ENCODE results near the gene SMIM38. TPM values are rescaled to one million over a fixed set of nuclear protein-coding genes. Genes with fewer than 3 reads are reported as not detected.
"Not testable (repeated sequence)": the region's sequence is repeated elsewhere in the genome, so short reads cannot be mapped to it uniquely, and the experiment has no call there.

Gene SMIM38
- polyA plus RNA-seq, 1 donor = 0.30 TPM

DNA sequence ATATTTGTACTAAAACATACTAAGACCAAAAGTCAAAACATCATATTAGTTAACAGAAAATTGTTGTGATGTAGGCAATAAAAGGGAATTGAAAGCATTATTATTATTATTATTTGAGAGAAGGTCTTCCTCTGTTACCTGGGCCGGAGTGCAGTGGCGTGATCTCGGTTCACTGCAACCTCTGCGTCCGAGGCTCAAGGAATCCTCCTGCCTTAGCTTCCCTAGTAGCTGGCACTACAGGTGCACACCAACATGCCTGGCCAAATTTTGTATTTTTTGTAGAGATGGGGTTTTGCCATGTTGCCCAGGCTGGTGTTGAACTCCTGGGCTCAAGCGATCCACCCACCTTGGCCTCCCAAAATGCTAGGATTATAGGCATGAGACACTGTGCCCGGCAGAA lies 15.6 kb upstream of the SMIM38 start:
- not testable (repeated sequence) for H3K4me3 ChIP-seq (ENCODE audit: low read length); H3K4me1 ChIP-seq (ENCODE audit: control insufficient read depth, insufficient read depth, low read length); H3K36me3 ChIP-seq (ENCODE audit: control insufficient read depth, insufficient read depth, low read length); DNase-seq; H3K27me3 ChIP-seq (ENCODE audit: control insufficient read depth, insufficient read depth, low read length); H3K9me3 ChIP-seq (ENCODE audit: control insufficient read depth, low read depth, low read length); H3K27ac ChIP-seq (ENCODE audit: low read length)
- no CpG with 5 or more reads among the region's 7 CpGs for WGBS (ENCODE audit: insufficient coverage, low lambda C conversion rate)

DNA sequence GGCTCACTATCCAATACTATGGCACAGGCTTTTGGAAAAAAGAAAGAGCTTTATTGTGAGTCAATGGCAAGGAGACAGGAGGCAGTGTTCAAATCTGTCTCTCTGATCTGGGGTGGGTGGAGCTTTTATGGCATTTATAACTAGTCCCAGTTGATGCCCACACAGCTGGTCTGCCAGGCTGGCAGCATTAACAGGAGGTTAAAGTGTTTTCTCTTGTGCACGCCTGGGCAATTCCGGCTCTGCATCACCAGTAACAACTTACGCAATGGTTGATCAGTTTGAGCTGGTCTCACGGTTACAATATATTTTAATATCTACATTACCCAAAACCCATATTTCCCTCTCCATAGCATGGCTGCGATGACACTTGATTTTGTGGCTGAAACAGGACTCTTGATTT lies 15.1 kb upstream of the SMIM38 start:
- Histone ChIP-seq H3K9me3 (ENCODE audit: control insufficient read depth, low read depth, low read length) (peaks cover 4% of the 10 kb centered on the region), H3K4me1 (ENCODE audit: control insufficient read depth, insufficient read depth, low read length) (no peaks in the 10 kb centered on the region), H3K27me3 (ENCODE audit: control insufficient read depth, insufficient read depth, low read length) (no peaks in the 10 kb centered on the region), H3K27ac (ENCODE audit: low read length) (no peak overlapping the region), H3K4me3 (ENCODE audit: low read length) (no peak overlapping the region), H3K36me3 (ENCODE audit: control insufficient read depth, insufficient read depth, low read length) (no peaks in the 10 kb centered on the region)
- WGBS (ENCODE audit: insufficient coverage, low lambda C conversion rate) = no CpG with 5 or more reads among the region's 5 CpGs
- no peak for DNase-seq

DNA sequence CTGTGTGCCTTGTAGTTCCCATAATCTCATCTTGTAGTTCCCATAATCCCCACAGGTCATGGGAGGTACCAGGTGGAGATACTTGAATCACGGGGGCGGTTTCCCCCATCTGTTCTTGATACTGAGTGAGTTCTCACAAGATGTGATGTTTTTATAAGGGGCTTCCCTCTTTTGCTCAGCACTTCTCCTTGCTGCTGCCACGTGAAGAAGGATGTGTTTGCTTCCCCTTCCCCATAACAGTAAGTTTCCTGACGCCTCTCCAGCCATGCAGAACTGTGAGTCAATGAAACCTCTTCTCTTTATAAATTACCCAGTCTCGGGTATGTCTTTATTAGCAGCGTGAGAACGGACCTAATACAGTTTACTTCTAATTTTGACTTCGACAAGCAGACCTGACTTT lies 14.0 kb upstream of the SMIM38 start:
- Histone ChIP-seq H3K27ac (ENCODE audit: low read length) (no peak overlapping the region), H3K9me3 (ENCODE audit: control insufficient read depth, low read depth, low read length) (peaks cover 7% of the 10 kb centered on the region), H3K36me3 (ENCODE audit: control insufficient read depth, insufficient read depth, low read length) (no peaks in the 10 kb centered on the region), H3K4me1 (ENCODE audit: control insufficient read depth, insufficient read depth, low read length) (no peaks in the 10 kb centered on the region), H3K27me3 (ENCODE audit: control insufficient read depth, insufficient read depth, low read length) (no peaks in the 10 kb centered on the region), H3K4me3 (ENCODE audit: low read length) (no peak overlapping the region)
- DNase-seq = no peak
- 69% methylated on average over 3 of the region's 8 CpGs for WGBS (ENCODE audit: insufficient coverage, low lambda C conversion rate)

DNA sequence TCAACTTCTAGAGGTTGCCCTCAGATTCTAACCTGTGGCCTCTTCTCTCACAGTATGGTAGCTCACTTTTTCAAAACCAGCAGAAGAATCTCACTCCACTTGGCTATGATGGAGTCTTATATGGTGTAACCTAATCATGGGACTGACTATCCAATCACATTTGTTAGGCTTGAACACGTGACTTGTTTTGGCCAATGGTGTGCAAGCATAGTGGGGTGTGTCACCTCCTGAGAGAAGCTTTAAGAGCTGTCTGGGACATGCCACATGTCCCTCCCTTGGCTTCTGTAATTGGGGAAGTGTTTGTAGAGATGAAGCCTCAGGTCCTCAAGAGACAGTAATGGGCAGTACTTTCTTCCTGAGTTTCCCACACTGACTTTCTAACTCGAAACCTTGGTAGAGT lies 12.8 kb upstream of the SMIM38 start:
- peaks cover 7% of the 10 kb centered on the region for H3K9me3 ChIP-seq (ENCODE audit: control insufficient read depth, low read depth, low read length)
- H3K4me3 ChIP-seq (ENCODE audit: low read length) = no peak overlapping the region
- H3K27me3 ChIP-seq (ENCODE audit: control insufficient read depth, insufficient read depth, low read length) = no peaks in the 10 kb centered on the region
- H3K36me3 ChIP-seq (ENCODE audit: control insufficient read depth, insufficient read depth, low read length) = no peaks in the 10 kb centered on the region
- H3K27ac ChIP-seq (ENCODE audit: low read length) = no peak overlapping the region
- no peak for DNase-seq
- H3K4me1 ChIP-seq (ENCODE audit: control insufficient read depth, insufficient read depth, low read length) = no peaks in the 10 kb centered on the region
- no CpG with 5 or more reads among the region's 2 CpGs for WGBS (ENCODE audit: insufficient coverage, low lambda C conversion rate)

DNA sequence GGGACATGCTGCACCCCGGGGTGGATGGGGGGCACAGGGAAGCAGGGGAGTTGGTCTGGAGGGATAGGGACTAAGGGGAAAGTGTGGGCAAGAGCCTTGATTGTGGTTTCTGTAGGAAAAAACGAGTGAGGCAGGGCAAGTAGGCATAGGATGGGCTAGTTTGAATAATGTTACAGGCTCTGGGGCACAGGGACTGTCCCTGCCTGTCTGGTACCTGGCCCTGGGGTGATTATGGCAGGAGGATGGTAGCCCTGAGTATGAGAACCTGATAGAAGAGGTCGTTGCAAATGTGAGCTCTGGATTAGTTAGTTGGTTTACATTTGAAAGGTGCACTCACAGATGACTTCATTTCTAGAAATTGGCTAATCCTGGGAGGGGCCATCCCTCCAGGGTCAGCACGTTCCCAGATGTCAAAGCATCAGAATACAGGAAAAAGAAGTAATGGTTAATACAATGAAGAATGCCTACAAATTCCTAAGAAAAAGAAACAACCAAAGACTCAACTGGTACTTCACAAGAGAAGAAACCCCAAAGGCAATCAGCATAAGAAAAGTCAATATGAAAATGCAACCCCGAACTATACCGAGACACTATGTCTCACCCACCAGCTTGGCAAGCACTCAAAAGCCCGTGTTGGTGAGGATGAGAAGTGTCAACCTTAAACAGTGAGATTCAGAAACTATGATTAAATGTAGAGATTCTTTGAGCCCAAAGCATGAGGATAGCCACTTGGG lies 11.3 kb upstream of the SMIM38 start:
- no CpG with 5 or more reads among the region's 7 CpGs for WGBS (ENCODE audit: insufficient coverage, low lambda C conversion rate)
- DNase-seq = no peak
- H3K4me1 ChIP-seq (ENCODE audit: control insufficient read depth, insufficient read depth, low read length) = no peaks in the 10 kb centered on the region
- no peak overlapping the region for H3K4me3 ChIP-seq (ENCODE audit: low read length)
- H3K36me3 ChIP-seq (ENCODE audit: control insufficient read depth, insufficient read depth, low read length) = no peaks in the 10 kb centered on the region
- no peak overlapping the region for H3K27ac ChIP-seq (ENCODE audit: low read length)
- no peaks in the 10 kb centered on the region for H3K27me3 ChIP-seq (ENCODE audit: control insufficient read depth, insufficient read depth, low read length)
- H3K9me3 ChIP-seq (ENCODE audit: control insufficient read depth, low read depth, low read length) = peaks cover 7% of the 10 kb centered on the region

DNA sequence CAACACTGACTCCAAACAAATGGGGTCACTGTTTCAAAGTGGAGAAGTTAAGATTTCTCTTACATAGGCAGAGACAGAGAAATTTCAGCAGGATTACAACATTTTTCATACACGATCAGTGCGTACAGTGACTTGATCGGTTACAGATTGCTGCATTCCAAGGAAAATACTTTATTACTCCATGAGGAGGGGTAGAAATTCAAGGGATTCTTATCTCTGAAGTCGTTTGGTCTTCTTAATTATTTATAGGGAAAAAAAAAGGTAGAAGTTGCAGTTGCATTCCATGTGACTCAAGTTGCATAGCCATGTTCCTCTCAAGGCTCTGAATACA lies 10.7 kb upstream of the SMIM38 start:
- H3K4me1 ChIP-seq (ENCODE audit: control insufficient read depth, insufficient read depth, low read length) = no peaks in the 10 kb centered on the region
- no peak for DNase-seq
- no peaks in the 10 kb centered on the region for H3K36me3 ChIP-seq (ENCODE audit: control insufficient read depth, insufficient read depth, low read length)
- peaks cover 7% of the 10 kb centered on the region for H3K9me3 ChIP-seq (ENCODE audit: control insufficient read depth, low read depth, low read length)
- no peak overlapping the region for H3K27ac ChIP-seq (ENCODE audit: low read length)
- no peaks in the 10 kb centered on the region for H3K27me3 ChIP-seq (ENCODE audit: control insufficient read depth, insufficient read depth, low read length)
- no peak overlapping the region for H3K4me3 ChIP-seq (ENCODE audit: low read length)
- WGBS (ENCODE audit: insufficient coverage, low lambda C conversion rate) = 73% methylated on average over 2 of the region's 4 CpGs

DNA sequence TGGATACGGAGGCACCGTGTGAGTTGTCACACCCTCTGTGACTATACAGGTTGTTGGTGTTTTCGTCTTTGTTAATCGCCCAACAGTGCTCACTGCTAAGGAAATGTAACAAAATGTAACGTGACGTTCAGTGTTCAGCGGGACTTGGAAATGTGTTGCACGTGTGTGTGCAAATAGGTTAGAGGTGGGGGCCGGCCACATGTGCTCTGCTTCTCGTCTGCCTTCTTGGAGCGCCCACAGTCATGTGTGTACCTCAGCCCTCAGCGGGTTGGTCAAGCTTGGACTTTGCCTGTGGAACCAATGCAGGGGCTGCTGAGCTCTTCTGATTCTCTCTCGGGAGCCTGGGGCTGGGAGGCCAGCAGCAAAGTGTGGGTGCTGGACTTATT lies 7.4 kb upstream of the SMIM38 start:
- Histone ChIP-seq H3K36me3 (ENCODE audit: control insufficient read depth, insufficient read depth, low read length) (no peaks in the 10 kb centered on the region), H3K27ac (ENCODE audit: low read length) (no peak overlapping the region), H3K9me3 (ENCODE audit: control insufficient read depth, low read depth, low read length) (peaks cover 7% of the 10 kb centered on the region), H3K27me3 (ENCODE audit: control insufficient read depth, insufficient read depth, low read length) (no peaks in the 10 kb centered on the region), H3K4me1 (ENCODE audit: control insufficient read depth, insufficient read depth, low read length) (no peaks in the 10 kb centered on the region), H3K4me3 (ENCODE audit: low read length) (no peak overlapping the region)
- WGBS (ENCODE audit: insufficient coverage, low lambda C conversion rate) = 100% methylated on average over 1 of the region's 13 CpGs
- DNase-seq = no peak

DNA sequence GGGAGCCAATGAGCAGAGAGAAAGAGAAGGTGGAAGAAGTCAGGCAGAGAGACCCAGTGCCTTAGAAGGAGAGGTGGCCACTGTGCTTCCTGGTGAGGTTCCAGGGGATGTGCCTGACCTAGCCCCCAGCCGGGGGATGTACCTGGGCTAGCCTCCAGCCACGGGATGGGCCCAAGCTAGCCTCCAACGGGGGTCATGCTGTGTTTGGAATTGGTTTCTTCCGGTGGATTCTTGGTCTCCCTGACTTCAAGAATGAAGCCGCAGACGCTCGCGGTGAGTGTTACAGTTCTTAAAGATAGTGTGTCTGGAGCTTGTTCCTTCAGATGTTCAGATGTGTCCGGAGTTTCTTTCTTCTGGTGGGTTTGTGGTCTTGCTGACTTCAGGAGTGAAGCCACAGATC lies 6.9 kb upstream of the SMIM38 start:
- Histone ChIP-seq H3K9me3 (ENCODE audit: control insufficient read depth, low read depth, low read length) (peaks cover 7% of the 10 kb centered on the region), H3K4me3 (ENCODE audit: low read length) (no peak overlapping the region), H3K27ac (ENCODE audit: low read length) (no peak overlapping the region), H3K4me1 (ENCODE audit: control insufficient read depth, insufficient read depth, low read length) (no peaks in the 10 kb centered on the region), H3K27me3 (ENCODE audit: control insufficient read depth, insufficient read depth, low read length) (no peaks in the 10 kb centered on the region), H3K36me3 (ENCODE audit: control insufficient read depth, insufficient read depth, low read length) (no peaks in the 10 kb centered on the region)
- DNase-seq = no peak
- WGBS (ENCODE audit: insufficient coverage, low lambda C conversion rate) = no CpG with 5 or more reads among the region's 9 CpGs

DNA sequence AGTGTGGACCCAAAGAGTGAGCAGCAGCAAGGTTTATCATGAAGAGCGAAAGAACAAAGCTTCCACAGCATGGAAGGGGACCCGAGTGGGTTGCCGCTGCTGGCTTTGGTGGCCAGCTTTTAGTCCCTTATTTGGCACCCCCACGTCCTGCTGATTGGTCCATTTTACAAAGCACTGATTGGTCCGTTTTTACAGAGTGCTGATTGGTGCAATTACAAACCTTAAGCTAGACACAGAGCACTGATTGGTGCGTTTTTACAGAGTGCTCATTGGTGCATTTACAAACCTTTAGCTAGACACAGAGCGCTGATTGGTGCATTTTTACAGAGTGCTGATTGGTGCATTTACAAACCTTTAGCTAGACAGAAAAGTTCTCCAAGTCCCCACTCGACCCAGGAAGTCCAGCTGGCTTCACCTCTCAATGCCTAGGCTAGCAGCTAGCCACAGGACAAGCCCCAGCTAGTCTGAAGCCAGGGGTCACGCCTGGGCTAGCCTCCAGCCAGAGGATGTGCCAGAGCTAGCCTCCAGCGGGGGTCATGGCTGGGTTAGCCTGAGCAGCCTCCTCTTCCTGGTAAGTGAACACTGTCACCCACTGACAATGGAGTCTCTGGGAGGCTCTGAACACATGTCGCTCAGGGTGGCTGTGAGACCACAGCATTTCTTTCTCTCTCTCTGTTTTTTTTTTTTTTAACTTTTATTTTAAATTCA lies 6.2 kb upstream of the SMIM38 start:
- not testable (repeated sequence) for H3K36me3 ChIP-seq (ENCODE audit: control insufficient read depth, insufficient read depth, low read length); H3K4me1 ChIP-seq (ENCODE audit: control insufficient read depth, insufficient read depth, low read length); H3K4me3 ChIP-seq (ENCODE audit: low read length); H3K27ac ChIP-seq (ENCODE audit: low read length); H3K27me3 ChIP-seq (ENCODE audit: control insufficient read depth, insufficient read depth, low read length); H3K9me3 ChIP-seq (ENCODE audit: control insufficient read depth, low read depth, low read length); DNase-seq
- WGBS (ENCODE audit: insufficient coverage, low lambda C conversion rate) = 100% methylated on average over 1 of the region's 11 CpGs

DNA sequence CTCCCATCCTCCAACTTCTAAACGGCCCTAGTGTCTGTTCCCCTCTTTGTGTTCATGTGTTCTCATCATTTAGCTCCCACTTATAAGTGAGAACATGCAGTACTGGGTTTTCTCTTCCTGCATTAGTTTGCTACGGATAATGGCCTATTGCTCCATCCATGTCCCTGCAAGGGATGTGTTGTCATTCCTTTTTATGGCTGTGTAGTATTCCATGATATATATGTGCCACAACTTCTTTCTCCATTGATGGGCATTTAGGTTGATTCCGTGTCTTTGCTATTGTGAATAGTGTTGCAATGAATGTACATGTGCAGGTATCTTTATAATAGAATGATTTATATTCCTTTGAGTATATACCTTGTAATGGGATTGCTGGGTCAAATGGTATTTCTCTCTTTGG lies 5.6 kb upstream of the SMIM38 start:
- H3K4me3 ChIP-seq (ENCODE audit: low read length) = no peak overlapping the region
- H3K27me3 ChIP-seq (ENCODE audit: control insufficient read depth, insufficient read depth, low read length) = no peaks in the 10 kb centered on the region
- H3K27ac ChIP-seq (ENCODE audit: low read length) = no peak overlapping the region
- WGBS (ENCODE audit: insufficient coverage, low lambda C conversion rate) = 83% methylated on average over 1 of the region's 3 CpGs
- DNase-seq = no peak
- H3K4me1 ChIP-seq (ENCODE audit: control insufficient read depth, insufficient read depth, low read length) = no peaks in the 10 kb centered on the region
- peaks cover 7% of the 10 kb centered on the region for H3K9me3 ChIP-seq (ENCODE audit: control insufficient read depth, low read depth, low read length)
- H3K36me3 ChIP-seq (ENCODE audit: control insufficient read depth, insufficient read depth, low read length) = no peaks in the 10 kb centered on the region

DNA sequence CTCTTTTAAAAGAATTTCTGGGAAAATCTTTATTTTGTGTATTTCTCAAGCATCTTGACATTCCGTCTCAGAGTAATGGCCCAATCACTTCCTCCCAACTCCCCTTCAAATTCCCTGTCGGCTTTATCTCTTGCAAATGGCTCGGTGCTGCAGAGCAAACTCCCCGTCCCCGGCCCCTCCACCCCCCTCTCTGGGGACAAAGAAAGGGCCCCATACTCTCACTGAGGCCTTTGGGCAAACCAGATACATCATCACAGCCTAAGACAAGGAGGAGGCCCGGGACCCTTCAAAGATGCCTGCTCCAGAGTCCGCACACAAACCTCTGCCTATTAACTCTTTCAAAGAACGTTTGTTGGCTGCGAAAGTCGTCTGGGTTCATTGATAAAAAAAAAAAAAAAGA lies 3.9 kb upstream of the SMIM38 start:
- no peak overlapping the region for H3K27ac ChIP-seq (ENCODE audit: low read length)
- no peaks in the 10 kb centered on the region for H3K9me3 ChIP-seq (ENCODE audit: control insufficient read depth, low read depth, low read length)
- no peak for DNase-seq
- 80% methylated on average over 1 of the region's 10 CpGs for WGBS (ENCODE audit: insufficient coverage, low lambda C conversion rate)
- H3K4me1 ChIP-seq (ENCODE audit: control insufficient read depth, insufficient read depth, low read length) = peaks cover 4% of the 10 kb centered on the region
- H3K27me3 ChIP-seq (ENCODE audit: control insufficient read depth, insufficient read depth, low read length) = no peaks in the 10 kb centered on the region
- H3K4me3 ChIP-seq (ENCODE audit: low read length) = no peak overlapping the region
- no peaks in the 10 kb centered on the region for H3K36me3 ChIP-seq (ENCODE audit: control insufficient read depth, insufficient read depth, low read length)

Measured in large intestine (tissue), 3 donors.